Activated CD4-positive, alpha-beta T cell treated with anti-CD3 and anti-CD28 coated beads for 48 hours (primary cell): Measurements from ENCODE around the gene HMG20A.

Experiments
- DNase-seq: peaks from one replicate; pipeline ENCODE4 v3.0.0-alpha.2; 2020

Gene HMG20A

DNA sequence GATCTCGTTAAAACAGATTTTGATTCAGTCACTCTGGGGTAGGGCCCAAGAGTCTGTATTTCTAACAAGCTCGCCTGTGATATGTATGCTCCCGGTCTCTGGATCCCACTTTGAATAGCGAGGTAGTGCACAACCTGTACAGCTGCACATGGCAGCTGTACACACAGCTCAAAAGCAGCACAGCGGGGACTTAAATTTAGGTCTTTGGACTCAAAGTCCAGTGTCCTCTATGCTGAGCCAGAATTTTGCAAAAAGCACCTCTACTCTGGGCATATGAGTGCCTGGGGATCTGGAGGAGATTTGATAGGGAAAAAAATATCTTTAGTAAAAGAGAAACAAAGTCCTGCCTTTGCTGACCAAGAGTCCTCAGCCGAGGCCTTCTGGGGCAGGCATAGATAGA lies 83.1 kb downstream of the HMG20A start:
- no peak for DNase-seq

GRCh38 chr15:77504306-77504705 lies 83.6 kb downstream of the HMG20A start:
- no peak for DNase-seq

- DNase-seq, result no peak
Measured at GRCh38 chr15:77504871-77505270, 84.2 kb downstream of the HMG20A start.

- DNase-seq, result no peak
Measured at GRCh38 chr15:77505556-77505955, 84.9 kb downstream of the HMG20A start.

- no peak for DNase-seq
Measured at GRCh38 chr15:77506311-77507142, 85.8 kb downstream of the HMG20A start.

GRCh38 chr15:77507143-77507897 lies 86.6 kb downstream of the HMG20A start:
- DNase-seq, result no peak

DNA sequence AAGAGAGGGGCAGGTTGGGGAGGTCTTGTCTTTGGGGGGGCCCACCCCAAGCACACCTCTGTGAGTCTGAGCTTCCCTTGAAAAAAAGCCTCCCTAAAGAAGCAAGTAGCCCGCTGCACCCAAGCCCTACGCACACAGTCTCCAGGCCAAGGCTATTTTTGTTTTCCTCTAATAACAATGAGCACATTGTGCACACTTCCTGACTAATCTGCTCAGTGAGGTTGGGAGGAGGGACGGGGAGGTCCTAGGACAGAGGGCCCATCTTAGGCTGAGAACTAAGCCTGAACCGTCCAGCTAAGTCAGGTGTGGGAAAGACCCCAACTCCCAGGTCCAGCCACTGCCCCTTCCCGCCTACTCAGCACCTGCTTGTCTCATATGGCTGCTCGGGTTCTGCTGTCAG lies 87.2 kb downstream of the HMG20A start:
- no peak for DNase-seq

DNA sequence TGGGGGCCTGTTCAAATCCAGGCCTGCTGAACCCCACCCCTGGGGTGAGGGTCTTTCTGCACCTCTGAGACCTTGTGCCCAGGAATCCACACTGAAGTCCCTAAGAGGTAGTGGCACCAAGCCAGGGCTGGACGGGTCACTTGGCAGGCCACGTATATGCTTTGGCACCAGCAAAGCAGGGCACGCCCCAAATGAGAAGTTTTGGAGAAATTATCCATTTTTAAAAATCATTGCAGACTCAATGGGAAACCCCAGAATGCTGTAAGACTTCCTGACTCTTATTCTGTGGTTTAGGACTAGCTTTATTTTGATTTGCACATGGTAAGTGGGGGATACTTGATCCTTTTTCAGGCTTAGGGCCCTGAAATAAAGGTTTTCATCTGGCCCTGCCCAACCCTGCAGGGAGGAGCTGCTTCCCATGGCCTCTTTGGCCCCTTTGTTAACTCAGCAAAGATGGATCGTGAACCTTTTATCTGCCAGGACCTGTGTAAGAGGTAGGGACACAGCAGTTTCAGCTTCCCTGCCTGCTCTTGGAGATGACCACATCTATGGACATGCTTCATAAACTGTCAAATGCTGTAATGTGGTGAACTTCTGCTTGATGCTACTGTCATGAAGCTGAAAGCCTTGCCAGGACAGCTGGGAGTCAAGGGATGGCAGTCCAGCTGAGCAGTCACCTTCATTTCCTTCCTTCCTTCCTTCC lies 88.0 kb downstream of the HMG20A start:
- DNase-seq, result no peak

GRCh38 chr15:77510066-77511057 lies 89.7 kb downstream of the HMG20A start:
- DNase-seq, result no peak

- no peak for DNase-seq
Measured at GRCh38 chr15:77511869-77512268, 91.2 kb downstream of the HMG20A start.

- DNase-seq, result no peak
Measured at GRCh38 chr15:77513226-77513625, 92.5 kb downstream of the HMG20A start.

DNA sequence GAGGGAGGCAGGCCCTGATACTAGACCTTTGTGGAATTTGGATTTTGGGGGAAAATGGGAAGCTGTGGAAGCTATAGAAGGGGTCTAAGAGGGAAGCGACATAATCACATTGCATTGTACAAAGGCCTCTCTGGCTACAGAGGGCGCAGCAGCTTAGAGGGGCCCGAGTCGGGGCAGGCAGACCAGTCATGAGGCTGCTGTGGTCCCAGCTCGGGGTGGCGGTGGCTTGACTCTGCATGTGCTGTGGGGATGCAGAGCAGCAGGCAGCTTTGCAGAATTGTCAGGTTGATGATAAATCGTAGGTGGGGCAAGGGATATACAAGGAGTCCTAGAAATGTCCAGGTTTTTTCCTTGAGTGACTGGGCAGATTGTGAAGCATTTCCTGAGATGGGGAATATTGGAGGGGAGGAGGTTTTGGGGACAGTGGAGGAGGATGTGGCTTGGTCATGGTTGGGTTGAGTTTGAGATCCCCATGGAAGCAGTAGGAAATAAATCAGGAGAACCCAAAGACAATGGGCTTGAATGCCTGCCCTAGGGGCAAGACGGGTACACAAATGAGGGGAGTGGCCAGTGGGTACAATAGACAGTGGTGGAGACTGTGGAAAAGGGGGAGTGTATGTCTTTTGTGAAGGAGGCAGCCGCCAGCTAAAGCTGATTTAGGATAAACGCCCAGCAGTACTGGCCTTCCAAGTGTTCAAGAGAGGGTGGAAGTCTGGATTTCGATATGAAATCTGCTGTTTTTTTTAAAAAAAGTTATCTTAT lies 94.1 kb downstream of the HMG20A start:
- no peak for DNase-seq

DNA sequence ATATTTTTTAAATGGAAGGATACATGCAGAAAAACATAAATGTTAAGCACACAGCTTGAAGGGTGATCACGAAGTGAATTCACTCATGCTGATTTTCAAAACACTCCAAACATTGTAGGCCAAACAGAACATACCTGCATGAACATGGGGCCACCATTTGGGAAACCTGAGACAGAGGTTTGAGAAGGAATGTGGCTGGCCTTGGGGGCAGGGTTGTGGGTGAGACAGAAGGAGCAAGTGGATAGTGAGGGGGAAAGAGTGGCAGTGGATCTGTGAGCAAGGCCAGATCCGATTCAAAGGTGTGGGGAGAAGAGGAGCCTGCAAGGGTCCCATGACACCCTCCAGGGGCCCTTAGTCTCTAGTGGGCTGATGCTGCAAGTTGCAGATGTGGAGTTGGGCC lies 94.9 kb downstream of the HMG20A start:
- DNase-seq, result no peak

GRCh38 chr15:77516076-77516475 lies 95.4 kb downstream of the HMG20A start:
- no peak for DNase-seq

DNA sequence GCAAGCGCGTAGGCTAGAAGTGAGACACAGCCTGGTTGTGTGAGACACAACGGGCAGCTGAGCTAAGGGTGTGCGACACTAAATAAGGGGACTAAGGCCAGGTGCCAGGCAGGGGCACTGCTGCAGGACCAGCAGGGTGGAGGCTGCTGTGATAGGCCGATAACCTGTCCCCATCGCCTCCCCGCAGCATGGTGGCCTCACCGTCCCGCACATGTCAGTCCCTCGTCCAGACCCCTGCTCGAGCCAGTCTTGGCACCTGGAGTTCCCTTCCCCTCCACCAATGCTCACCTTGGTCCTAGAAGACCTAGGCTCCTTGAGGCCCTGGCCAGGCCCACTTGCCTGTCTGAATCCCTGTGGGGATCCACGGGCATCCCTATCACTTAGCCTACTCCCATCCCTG lies 96.1 kb downstream of the HMG20A start:
- no peak for DNase-seq

DNA sequence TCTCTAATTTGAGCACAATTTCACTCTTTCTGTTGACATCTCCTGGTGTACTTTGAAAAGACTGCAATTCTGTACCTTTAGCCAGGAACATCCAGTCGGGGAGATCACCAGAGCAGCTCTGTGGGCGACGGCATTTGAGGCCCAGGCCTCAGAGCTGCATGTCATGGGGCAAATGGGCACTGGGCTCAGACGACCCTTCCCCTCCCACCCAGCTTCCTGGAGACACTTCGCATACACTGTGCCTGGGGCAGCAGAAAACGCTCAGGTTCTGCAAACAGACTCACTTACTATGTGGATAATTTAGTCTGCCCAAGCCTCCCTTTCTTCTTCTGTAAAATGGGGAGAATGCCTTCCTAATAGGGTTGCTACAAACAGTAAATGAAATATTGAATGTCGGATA lies 96.9 kb downstream of the HMG20A start:
- DNase-seq, result no peak

DNA sequence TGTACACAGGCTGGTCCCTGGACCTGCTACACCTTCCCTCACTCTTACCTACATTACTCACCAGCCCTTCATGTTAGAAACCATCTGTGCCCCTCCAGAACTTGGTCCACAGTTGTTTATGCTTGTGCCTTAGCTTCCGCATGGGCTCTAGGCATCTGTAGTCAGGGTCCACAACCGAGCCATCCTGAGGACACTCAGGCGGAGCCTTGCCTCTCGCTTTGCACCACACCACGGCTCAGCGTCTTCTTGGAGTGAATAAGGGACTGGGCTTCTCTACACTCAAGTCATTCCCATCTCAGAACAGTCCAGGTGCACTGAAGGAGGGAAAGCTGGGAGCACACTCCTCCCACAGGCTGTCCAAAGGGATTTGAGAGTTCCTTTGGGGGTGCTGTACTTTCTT lies 97.8 kb downstream of the HMG20A start:
- no peak for DNase-seq

- no peak for DNase-seq
Measured at GRCh38 chr15:77519540-77519939, 98.9 kb downstream of the HMG20A start.

GRCh38 chr15:77521206-77521605 lies 100.5 kb downstream of the HMG20A start:
- no peak for DNase-seq

- DNase-seq, result no peak
Measured at GRCh38 chr15:77525400-77525811, 104.7 kb downstream of the HMG20A start.

DNA sequence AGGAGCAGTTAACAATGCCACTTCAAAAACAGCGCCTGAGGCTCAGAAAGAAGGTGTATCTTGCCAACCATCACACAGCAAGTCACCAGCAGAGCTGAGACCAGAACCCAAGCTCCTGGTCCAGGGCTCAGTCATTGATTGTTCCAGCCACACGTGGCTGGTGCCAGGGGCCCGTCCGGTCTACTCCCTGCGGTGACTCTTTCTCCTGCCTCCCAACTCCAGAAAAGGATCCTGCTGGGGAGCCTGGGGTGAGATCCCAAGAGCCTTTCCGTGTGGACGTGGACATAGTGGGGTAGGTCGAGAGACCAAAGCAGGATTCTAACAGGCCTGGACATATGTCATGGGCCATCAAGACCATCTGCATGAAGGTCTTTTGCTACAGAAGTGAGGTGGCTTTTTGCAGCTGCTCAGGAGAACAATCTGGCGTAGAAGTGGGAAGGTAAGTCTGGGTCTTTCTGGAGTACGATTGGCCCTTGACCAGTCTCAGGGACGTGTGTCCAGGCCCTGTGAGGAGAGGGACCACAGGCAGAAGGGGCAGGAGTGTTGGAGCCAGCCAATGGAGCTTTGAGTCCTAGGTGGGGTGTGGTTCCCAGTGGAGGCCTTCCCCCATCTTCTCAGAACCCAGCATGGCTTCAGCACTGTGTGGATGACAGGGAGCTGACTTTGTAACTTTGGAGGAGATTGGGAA lies 105.4 kb downstream of the HMG20A start:
- no peak for DNase-seq
